Activated T-helper 1 cell treated with Interleukin-2 at 50 U/mL for 16 hours (primary cell): ENCODE measurements around the gene OPRL1.

Experiments
- DNase-seq: peaks from one replicate; pipeline ENCODE4 v3.0.0-alpha.2; 2020; ENCODE audit warnings: low read depth

Gene OPRL1

GRCh38 chr20:64104667-64105451, 25.0 kb downstream of the OPRL1 start:
- no peak for DNase-seq

- DNase-seq = no peak
Observed at GRCh38 chr20:64105846-64106434, 26.1 kb downstream of the OPRL1 start.

- DNase-seq = no peak
Observed at GRCh38 chr20:64106435-64106961, 26.6 kb downstream of the OPRL1 start.

- no peak for DNase-seq
Observed at GRCh38 chr20:64106981-64107735, 27.3 kb downstream of the OPRL1 start, which contains the start of gene NPBWR2. TSS of gene NPBWR2 (minus strand) at chr20:64107565. CDS start at chr20:64106831, 734 bp downstream.

- no peak for DNase-seq
Observed at GRCh38 chr20:64107736-64108457, 28.0 kb downstream of the OPRL1 start.

GRCh38 chr20:64108731-64109681, 29.1 kb downstream of the OPRL1 start:
- no peak for DNase-seq

- DNase-seq = no peak
Observed at GRCh38 chr20:64109831-64110391, 30.0 kb downstream of the OPRL1 start.

- no peak for DNase-seq
Observed at GRCh38 chr20:64110411-64111068, 30.7 kb downstream of the OPRL1 start.

GRCh38 chr20:64111841-64112641, 32.2 kb downstream of the OPRL1 start:
- no peak for DNase-seq

- DNase-seq = no peak
Observed at GRCh38 chr20:64112691-64113443, 33.0 kb downstream of the OPRL1 start.

- no peak for DNase-seq
Observed at GRCh38 chr20:64113444-64113775, 33.5 kb downstream of the OPRL1 start.

GRCh38 chr20:64113796-64114355, 34.0 kb downstream of the OPRL1 start:
- no peak for DNase-seq

- DNase-seq = no peak
Observed at GRCh38 chr20:64114356-64114971, 34.6 kb downstream of the OPRL1 start.

GRCh38 chr20:64115171-64115911, 35.5 kb downstream of the OPRL1 start:
- DNase-seq = no peak

- DNase-seq = no peak
Observed at GRCh38 chr20:64116016-64116415, 36.1 kb downstream of the OPRL1 start.

GRCh38 chr20:64116541-64117431, 36.9 kb downstream of the OPRL1 start:
- DNase-seq = no peak
